ENCODE measurements around the gene MYO5A.

Gene MYO5A

GRCh38 chr15:52359722-52360121 is 169.0 kb downstream of the MYO5A start:
- no peak for DNase-seq

GRCh38 chr15:52357949-52358348 is 170.7 kb downstream of the MYO5A start:
- no peak for DNase-seq

GRCh38 chr15:52352086-52352485 is 176.6 kb downstream of the MYO5A start:
- DNase-seq: no peak

DNA sequence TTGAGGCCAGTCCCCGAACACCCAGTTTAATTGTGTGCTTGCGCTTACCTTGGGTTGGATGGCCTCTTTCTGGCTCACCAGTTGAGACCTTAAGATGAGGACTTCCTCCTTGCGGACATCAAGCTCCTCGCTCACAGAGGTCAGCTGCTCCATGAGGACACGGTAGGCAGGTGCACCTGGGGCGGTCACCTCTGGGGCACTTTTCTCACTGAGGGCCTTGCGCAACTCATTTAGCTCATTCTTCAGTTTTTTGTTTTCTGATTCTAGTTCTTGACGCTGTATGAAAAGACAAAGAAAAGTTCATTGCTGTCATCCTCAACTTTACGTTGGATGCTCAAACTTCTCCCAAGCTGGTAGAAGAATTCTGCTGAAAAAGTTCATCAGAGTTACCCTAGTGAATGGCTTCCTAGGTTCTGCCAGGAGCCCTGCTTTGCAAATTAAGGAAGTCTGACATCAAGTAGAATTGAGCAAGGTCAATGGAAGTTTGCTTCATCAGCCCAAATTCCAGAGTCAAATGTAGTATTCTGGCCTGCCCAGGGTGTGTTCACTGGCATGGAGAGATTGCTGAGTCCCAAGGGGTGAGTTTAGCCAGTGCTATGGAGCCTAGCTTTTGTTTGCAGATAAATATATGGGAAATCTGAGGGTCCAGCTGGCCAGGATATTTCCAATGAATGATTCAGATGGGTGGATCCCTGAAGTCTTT is 177.3 kb downstream of the MYO5A start:
- no peak for DNase-seq

- no peak for DNase-seq
Measured at GRCh38 chr15:52350423-52350822, 178.3 kb downstream of the MYO5A start.

GRCh38 chr15:52349052-52349700 is 179.5 kb downstream of the MYO5A start:
- DNase-seq: no peak

- DNase-seq: no peak
Measured at GRCh38 chr15:52348056-52348745, 180.5 kb downstream of the MYO5A start.

DNA sequence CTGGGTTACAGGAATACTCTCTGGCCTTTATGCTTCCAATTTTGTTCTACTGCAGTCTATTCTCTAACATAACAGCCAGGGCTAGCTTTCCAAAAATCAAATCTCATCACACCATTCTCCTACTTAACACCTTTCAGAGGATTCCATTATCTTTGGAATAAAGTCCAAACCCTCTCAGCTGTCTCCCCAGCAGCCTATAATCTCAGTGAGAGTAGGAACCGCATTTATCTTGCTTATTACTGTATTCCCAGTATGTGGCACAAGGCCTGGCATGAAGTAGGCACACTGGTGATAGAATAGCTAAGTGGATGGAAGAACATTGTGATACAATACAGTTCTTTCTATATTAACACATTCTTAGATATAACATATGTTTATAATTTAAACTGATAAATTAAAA is 184.1 kb downstream of the MYO5A start:
- no peak for DNase-seq

DNA sequence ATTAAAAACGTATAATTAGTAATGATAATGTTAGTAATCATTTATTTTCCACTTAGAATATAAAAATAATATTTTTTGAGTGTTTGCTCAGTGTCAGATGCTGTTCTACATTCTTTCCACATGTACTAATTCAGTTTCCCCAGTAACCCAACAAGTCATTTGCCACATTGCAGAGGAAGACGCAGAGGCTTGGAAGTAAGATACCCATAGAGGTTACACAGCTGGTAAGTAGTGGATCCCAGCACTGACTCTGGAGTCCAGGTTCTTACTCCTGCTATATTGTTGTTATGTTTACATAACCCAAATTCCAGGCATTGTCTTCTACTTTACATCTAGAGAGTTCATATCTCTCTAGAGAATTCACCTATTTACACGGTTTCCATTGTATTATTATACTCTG is 184.8 kb downstream of the MYO5A start:
- no peak for DNase-seq

- no peak for DNase-seq
Measured at GRCh38 chr15:52340093-52340492, 188.6 kb downstream of the MYO5A start.

DNA sequence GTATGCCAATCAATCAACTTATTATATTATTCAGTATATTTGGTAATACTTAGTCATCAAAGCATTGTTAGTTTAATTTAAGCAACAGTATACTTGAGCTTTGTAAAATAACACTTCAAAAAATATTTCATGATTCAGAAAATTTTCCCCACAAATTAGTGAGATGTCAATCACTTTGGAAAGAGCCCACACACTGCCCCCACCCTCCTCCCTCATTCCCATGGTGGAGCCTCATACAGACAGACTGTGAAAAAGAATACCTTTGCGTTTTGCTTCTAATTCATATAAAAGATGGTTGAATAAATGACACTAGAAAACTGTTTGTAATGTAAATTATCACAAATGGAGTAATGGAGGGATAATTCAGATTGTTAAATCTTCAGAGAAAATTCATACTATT is 189.8 kb downstream of the MYO5A start:
- DNase-seq: no peak

DNA sequence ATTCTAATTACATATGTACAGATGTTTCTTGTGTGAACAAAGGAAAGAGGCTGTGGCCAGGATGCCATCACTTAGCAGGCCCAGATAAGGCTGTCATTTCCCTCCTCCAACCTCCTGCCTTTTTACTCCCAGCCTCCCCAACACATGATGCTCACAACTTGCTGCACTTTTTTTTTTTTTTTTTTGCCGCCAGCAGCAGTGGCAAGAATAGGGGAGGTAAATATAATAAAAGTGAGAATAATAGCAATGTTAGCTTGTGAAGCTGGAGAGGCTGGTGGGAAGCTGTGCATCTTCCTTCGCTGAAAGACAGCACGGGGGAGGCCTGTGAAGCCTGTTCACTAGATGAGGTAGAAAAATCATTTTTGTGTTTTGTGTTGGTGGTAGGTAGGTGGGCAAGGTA is 190.6 kb downstream of the MYO5A start:
- no peak for DNase-seq

GRCh38 chr15:52337198-52337853 is 191.4 kb downstream of the MYO5A start:
- no peak for DNase-seq

DNA sequence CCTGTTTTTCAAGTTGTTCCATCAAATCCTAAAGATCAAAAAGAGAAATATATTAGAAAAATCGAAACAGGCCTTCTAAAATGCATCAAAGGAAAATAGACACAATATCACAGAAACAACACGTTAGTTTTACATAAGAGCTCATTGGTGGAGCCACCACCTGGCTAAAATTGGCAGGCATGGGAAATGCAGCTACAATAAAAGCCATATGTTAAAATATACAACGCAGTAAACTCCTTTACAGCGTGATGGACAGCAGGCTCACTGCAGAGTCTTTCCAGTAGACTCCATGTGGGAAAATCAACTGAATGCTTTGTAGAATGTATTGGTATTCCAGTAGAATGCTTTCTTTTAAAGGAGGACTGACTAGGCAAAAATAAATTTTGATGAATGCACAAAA is 192.2 kb downstream of the MYO5A start:
- DNase-seq: peak; percentile 34

DNA sequence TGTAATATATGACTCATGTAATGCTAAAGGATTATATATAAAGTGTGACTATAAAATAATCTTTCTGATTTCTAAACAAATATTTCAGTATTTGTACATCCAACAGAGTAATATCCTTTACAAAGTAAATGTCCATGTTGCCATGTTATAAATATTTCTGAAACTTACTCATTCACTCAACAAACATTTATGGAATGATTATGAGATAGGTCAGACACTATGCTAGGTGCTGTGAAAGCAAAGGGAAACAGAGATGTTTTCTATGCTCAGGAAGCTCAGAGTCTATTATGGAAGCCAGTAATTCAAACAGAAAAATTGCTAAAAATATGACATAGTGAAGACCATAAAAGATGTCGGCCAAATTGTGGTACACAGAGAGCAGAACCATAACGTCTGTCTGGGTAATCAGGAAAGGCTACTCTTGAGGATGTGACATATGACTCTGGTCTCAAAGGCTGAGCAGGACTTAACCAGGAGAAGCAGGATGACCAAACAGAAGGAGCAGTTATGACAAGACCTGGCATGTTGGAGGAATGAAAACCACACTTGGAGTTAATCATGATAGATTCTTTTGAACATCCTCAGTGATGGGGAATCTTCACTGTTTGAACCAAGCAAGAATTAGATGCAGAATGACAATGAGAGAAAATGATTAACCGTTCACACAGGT is 194.1 kb downstream of the MYO5A start:
- DNase-seq: no peak

DNA sequence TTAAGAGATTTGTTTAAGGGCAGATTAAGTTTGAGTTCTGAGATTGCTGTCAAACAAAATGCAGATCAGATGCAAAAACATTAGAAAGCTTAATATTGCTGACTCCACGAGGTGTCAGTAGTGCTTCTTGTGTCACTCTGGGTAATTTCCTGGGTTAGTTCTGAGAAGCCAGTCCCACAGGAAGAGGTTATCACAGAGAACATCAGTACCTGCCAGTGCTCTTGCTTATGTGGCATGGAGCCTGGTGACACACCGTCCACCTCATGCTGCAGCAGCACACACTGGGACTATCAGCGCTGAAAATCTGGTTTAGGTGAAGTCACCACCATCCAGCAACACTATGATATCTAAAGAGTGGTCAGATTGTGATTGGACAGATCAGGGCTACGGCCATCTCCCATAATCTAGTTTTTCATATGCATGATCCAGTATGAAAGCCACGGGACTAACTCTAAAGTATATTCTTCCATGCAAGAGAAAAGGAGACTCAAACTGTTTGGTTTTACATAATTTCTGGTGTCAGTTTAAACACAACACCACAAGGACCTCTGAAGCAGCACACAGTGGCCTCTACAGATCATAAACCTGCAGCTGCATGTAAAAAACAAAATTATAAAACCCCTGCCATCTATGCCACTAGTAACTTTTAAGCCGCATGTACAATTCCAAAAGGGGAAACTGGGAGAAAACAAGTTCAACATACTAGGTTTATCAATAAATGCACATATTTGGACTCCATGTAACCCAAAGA is 197.0 kb downstream of the MYO5A start:
- no peak for DNase-seq

DNA sequence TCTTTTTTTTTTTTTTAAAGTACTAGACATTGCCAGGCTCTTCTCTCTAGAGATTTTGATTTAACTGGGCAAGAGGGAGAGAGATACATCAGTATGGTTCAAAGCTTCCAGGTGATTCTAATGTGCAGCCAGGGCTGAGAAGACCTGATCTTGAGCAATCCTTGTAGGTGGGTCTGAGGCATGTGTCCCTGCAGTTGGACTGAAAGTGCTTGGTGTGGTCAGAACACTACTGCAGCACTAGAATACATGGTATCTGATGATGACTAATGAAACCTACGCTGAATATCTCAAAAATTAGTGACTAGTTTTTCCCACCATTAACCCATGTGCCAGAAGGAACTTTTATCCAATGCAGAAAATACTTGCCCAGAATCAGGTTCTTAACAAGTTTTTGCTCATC is 198.7 kb downstream of the MYO5A start:
- DNase-seq: no peak

DNA sequence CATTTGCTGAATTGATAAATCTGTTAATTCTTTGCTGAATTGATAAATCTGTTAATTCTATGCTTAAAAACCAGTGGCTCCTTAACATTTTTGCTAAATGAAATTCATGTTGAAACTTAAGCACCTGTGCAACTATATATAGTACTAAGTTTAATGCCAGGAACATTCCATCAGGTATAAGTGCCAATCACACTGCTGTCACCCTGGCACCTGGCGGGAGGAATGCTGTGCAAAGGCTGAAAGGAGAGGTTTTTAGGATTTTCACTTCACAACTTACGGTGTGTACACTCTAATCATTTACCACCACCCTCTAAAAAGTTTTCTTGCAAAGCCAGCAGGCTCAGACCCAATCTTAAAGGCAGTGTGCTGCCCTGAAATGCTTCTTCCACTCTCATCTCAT is 199.5 kb downstream of the MYO5A start:
- no peak for DNase-seq

- DNase-seq: no peak
Measured at GRCh38 chr15:52328680-52329079, 200.0 kb downstream of the MYO5A start.

DNA sequence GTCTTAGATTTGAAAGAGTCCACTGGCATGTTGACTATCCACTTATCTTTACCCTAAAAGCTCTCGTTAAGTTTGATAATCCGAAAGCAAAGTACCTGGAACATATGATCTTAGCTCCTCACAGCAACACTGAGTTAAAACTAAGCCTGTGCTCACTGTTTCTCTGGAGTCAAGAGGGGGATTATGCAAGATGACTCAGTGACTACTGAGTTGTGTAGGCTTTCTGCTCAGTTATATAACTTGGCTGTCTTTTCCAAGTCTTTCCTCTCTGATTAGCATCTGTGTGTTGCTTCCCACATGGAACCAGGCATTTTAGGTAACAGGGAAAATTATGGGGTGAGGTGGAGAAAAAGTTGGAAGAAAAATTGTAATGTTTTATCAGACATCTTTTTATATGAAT is 201.9 kb downstream of the MYO5A start:
- DNase-seq: no peak

DNA sequence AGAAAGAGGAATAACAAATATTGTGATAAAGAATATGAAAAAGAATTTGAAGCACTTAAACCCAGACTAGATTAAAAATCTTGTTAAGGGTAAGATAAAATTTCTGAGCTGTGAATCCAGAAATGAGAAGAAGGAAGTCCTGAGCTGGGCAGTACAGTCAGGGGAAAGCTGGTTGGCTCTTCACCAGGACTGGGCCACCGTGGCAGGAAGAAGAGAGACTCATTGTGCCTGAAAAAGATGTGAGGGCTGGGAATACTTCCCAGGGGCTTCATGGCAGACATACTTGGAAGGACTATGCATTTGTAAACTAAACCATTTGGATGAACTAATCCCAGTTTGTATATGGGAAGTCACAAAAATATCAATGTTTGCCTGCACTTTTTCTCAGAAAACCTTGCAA is 204.6 kb downstream of the MYO5A start:
- no peak for DNase-seq

- peak; percentile 84 for DNase-seq
Measured at GRCh38 chr15:52318729-52319500, 209.8 kb downstream of the MYO5A start.
